ENCODE data around the gene TMEM150C. TPM values are rescaled to one million over a fixed set of nuclear protein-coding genes. Genes with fewer than 3 reads are reported as not detected.
A peak's percentile ranks its signal among the peaks of the same experiment; 100 is the strongest.
"Not testable (repeated sequence)": the region's sequence is repeated elsewhere in the genome, so short reads cannot be mapped to it uniquely, and the experiment has no call there.

The TMEM150C gene
- polyA plus RNA-seq, 10 donors, result 2.1 to 5.6 (median 3.6) TPM

DNA sequence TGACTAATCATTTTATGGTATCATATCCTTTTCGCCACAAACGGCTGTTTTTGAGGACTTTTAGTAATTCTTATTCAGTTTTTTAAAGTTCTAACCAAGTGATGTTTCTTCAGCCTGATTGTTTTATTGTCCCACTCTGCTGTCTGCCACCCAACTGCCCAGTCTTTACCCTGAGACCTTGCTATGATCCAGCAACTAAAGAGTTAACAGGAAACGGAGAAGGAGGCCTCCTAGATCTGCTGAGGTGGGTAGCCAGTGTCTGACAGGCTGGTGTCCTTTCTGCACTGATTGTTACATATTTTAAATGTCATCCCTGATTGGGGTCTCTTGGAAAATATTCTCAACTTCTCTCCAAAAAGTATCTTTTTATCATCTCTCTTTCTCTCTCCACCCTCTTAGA, 7.9 kb upstream of the TMEM150C start:
- no peak for DNase-seq

DNA sequence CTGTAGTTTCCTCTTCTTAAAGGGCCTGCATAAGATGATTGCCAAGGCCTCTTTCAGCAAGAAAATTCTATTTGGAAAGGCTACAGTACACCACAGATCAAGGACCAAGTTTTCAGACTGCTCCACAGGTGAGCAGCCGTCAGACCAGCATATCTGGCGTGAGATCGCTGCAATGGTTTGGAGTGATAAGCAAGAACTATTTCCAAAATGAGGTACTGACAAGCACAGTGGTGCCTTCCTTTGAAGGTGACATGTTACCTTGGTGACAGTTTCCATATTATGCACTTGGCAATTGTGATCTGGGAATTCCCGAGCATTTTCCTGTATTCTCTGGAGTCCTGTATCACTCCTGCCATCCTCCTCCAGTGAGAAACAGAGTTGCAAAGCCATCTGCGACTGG, 7.3 kb upstream of the TMEM150C start:
- DNase-seq, result no peak

DNA sequence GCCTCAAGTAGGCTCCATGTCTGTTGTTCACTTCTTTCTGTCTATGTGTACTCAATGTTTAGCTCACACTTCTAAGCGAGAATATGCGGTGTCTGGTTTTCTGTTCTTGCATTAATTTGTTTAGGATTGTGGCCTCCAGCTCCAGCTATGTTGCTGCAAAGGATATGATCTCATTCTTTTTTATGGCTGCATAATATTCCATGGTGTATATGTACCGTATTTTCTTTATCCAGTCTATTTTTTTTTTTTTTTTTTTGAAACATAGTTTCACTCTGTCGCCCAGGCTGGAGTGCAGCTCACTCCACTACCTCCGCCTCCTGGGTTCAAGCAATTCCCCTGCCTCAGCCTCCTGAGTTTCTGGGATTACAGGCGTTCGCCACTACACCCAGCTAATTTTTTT, 5.7 kb upstream of the TMEM150C start:
- no peak for DNase-seq

DNA sequence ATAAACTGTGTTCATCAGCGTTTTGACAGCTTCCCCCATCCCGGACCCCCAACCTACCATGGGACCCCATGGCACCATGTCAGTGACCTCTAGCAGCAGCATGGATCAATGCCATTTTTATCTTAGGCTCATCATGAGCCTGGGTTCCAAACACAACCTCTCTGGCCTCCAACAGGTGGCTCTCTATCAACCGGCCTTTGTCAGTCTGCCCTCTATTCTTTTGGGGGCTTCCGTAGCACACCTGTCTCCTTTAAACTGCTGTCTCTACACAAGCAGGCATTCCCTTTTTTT, 721 bp upstream of the TMEM150C start:
- DNase-seq, result no peak

DNA sequence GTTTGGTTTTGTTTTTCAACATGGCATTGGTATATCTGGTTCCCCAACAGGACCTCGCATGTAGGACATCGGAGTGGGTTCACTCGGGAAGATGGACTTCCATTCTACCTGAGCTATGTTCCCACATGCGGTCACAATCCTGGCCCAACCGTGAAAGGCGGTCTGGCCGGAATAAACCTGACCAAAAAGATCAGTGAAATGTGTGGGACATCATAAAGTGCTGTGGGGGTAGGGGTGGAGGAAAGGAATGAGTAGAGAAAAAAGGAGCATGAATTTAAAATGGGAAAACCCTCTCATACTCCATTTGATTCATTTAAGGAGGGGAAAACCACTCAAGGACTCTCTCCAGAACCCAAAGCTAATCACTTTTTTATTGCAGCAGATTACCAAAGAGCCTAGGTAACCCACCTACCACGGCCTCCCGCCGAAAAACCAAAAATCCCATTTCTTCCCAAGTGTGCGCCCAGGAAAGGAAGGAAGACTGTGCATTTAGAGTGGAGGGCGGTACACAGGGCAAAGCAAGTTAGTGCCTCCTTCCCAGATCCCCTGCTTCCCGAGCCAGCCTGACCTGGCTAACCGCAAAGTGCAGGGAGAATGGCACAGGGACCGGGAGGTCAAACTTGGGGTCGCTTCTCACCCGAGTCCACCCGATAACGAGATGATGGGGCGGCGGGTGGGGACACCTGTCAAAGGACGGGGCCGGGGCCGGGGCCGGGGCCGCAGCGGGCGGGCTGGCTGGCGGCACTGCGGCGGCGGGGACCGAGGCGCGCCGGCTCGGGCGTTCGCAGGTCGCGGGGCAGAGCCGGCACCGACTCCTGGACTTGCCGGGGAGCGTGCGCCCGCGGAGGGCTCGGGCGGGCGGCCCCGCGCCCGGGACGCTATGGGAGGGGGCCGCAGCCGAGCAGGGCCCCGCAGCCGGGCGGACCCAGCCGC, 669 bp downstream of the TMEM150C start:
- DNase-seq, result peak in 1 of 3 donors; percentile 27

DNA sequence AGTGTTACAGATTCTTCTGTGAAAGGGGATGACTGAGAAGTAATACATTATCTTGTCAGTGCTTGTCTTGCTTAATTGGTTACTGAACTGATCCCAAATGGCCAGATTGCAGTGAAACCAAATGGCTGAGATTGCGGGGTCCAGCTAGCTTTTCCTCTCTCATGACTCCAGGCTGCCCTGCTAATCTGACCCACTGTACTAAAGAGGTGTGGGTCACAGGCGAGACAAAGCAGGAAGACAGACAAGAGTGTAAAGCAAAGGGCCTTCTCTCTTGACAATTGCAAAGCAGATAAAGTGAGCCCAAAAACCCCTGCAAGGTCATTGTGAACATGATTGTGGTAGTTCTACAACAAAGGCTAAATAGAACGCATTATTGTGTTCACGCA, 2.1 kb downstream of the TMEM150C start:
- no peak for DNase-seq

DNA sequence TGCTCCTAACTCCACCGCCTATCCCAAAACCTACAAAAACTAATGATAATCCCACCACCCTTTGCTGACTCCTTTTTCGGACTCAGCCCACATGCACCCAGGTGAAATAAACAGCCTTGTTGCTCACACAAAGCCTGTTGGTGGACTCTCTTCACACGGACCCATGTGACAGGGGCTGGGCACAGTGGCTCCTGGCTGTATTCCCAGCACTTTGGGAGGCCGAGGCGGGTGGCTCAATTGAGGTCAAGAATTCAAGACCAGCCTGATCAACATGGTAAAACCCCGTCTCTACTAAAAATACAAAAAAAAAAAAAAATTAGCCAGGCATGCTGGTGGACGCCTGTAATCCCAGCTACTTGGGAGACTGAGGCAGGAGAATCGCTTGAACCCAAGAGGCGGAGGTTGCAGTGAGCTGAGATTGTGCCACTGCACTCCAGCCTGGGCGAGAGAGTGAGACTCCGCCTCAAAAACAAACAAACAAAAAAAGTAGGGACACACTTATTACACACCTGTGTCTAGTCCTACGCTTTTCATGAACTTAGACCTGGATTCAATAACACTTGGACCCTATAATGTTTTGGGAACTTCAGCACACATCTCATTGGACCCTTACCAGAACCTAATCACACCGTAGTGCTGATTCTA, 2.6 kb downstream of the TMEM150C start:
- not testable (repeated sequence) for DNase-seq

DNA sequence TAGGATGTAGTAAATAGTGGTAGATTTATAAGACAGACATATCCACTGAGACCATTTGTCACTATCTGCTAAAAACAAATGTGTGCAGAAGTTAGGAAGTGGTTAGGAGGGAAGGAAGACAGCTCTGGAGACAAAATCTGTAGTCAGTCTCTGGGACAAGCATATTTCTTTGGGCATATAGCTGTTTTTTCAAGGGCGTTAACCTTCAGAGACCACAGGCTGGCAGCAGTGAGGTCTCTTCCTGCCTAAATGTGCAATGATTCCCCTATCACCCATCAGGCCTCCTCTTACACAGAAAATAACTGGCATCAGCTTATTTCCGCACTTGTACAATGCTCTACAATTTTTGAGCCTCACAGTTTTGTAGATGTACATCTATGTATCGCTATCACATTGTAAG, 6.5 kb downstream of the TMEM150C start:
- no peak for DNase-seq

DNA sequence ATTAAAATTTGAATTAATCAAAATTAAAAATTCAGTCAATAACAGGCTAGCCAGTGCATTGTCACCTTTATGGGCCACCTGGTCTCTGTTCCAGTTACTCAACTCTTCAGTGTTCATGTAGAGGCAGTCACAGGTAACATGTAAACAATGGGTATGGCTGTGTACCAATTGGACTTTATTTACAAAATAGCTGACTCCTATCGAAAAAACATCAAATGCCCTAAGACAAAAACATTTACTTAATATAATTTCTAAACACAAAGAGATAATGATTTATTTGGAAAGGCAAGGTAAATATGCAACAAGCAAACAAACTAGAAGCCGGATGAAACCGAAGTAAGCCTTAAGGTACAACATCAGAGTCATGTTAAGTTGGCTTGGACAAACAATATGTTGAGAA, 8.8 kb downstream of the TMEM150C start:
- no peak for DNase-seq

DNA sequence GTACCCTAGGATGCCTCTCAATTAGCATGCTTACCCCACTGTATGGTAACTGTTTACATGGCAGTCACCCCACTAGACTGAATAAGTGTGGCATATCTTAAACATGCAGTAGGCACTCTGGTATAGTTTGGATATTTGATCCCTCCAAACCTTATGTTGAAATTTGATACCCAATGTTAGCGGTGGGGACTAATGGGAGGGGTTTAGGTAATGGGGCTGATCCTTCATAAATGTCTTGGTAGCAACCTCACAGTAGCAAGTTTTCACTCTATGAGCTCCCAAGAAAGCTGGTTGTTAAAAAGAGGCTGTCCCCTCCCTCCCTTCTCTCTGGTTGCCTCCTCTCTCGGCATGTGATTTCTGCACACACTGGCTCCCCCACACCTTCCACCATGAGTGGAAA, 10.1 kb downstream of the TMEM150C start:
- DNase-seq, result no peak

DNA sequence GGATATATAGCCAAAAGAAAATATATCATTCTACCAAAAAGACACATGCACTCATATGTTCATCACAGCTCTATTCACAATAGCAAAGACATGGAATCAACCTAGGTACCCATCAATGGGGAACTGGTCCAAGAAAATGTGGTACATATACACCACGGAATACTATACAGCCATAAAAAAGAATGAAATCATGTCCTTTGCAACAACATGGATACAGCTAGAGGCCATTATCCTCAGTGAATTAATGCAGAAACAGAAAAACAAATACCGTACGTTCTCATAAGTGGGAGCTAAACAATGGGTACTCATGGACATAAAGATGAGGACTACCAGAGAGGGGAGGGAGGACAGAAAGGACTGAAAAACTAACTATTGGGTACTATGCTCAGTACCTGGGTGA, 13.9 kb downstream of the TMEM150C start:
- DNase-seq, result not testable (repeated sequence)

DNA sequence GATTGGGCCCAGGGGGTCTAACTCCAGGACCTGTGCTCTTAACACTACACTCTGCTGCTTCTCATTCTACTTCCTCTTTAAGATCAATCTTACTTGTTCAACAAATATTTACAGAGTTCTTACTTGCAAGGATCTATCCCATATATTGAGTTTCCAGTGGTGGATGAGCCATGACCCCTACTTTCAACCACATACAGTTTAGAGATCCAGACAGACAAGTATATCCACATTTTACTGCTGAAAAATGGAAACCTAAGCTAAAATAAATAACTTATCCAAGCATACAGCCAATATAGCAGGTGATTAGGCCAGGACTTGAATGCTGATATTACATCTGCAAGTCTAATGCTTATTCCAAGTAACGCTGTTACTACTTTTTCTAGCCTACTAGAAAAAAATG, 18.7 kb downstream of the TMEM150C start:
- no peak for DNase-seq

DNA sequence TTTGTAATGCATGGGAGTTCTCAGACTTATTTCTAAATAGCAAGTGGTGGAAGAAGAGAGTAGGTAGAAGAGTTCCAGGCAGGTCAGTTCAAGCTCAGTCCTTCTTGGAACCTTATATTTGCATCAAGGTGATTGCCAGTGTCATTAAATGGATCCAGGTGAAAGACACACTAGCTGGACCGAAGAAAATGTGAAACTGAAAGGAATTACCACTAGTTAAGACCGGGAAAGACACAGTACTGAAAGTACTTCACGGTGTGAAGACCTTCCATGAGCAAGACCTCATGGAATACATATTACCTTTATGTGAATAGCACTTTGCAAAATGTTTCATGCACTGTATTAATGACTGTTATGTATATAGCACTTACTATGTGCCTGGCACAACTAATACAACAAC, 19.1 kb downstream of the TMEM150C start:
- DNase-seq, result no peak

DNA sequence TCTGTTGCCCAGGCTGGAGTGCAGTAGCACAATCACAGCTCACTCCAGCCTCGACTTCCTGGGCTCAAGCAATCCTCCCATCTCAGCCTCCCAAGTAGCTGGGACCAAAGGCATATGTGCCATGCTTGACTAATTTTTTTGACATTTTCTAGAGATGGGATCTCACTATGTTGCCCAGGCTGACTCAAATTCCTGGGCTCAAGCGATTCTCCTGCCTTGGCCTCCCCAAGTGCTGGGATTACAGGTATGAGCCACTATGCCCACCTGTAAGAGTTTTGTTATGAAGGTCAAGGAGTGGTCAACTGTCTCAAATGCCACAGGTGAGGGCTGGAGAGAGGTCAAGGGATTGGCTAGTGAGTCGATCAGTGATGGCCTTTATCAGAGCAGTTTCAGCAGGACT, 32.5 kb downstream of the TMEM150C start:
- no peak for DNase-seq

DNA sequence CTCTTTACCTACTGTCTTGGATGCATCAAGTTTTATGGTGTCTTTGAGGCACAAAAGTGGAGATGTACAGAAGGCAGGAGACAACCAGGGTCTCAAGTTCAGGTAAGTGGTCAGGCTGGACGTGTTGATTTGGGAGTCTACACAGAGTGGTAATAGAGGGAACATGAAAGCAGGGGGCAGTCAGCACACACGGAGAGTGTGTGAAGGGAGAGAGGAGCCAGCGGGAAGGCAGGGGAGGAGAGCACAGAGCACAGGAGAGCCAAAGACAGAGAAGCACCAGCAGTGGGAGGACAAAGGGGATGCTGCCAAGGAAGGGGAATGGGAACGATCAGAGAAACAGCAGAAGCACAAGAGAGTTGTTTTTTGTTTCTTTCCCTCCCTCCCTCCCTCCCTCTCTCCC, 32.9 kb downstream of the TMEM150C start:
- peak in 1 of 3 donors; percentile 14 for DNase-seq

DNA sequence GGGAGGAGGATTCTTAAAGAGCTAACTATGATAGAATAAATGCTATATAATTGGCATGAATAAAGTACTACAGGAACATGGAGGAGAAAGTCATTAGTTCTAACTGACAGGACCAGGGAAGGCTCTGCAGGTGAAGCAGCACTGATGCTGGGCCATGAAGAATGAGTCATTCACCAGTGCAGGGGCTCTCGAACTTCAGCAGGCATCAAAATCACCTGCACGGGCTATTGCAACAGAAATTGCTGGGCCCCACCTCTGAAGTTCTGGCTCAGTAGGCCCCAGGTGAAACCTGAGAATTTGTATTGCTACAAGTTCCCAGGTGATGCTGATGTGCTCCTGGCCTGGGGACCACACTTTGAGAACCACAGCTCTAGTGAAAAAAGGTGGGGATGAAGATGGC, 33.7 kb downstream of the TMEM150C start:
- DNase-seq, result no peak

DNA sequence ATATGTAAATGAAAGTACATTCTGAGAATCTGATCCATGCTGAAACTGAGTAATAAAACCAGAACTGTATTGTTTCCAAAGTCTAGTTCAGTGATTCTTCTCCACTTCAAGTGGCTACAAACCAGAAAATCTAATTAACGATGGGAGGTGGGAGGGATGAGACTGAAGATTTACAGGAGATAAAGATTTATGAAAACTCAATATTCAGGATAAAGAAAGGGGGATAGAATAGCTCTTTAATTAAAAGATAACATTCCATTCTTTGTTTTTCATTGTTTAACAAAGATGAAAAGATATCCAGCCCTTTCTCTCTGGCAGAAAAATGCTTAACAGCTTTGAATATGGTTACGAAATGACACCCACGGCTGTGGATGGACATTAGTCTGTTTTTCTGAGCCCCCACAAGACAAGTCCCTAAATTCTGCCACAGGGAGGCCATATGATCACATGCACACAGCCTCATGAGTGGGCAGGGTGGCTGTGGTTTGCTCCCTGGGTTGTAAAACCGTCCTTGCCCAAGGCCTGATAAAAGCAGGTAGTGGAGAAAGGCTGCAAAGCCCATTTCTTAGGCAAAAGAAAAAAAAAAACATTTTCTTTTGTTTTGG, 36.4 kb downstream of the TMEM150C start:
- DNase-seq, result no peak

DNA sequence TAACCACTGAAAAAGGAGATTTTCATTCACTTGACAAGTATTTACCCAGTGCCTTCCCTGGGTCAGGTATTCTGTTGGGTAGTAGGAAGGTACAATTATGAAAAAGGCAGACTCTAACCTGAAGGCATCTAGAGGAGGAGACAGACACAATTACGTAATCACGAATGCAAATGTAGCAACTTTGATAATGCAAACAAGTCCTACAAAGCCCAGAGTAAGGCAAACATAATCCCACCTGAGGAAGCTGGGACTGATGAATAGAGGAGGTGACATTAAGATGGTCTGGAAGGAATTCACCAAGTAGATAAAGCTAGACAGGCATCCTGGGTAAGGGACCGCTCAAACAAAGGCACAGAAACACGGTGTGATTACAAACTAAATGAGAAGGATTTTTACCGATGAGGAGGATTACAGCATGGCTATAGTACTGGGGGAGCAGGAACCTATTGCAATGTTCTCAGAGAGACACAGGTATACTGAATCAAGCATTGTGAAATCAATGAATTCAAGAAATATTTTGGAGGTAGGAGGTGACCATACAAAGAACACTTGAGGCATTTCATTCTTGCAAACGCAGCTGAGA, 37.1 kb downstream of the TMEM150C start:
- no peak for DNase-seq

DNA sequence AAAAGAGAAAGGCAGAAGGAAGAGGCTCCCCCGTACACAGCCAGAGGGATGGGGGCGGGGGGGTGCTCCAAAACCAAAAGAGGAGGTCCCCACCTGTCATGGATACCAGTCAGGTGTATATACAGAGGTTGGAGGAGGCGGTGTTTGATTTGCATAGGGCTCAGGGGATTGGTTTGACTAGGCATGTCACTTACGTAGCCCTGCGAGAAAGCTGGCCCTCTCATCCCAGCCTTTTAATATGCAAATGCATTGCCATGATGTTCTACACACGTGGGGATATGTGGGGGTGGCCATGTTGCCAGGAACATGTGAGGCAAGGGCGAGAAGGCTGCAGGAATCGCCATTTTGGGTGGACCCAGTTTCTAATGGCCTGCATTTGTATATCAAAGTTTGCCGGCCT, 38.6 kb downstream of the TMEM150C start:
- no peak for DNase-seq

DNA sequence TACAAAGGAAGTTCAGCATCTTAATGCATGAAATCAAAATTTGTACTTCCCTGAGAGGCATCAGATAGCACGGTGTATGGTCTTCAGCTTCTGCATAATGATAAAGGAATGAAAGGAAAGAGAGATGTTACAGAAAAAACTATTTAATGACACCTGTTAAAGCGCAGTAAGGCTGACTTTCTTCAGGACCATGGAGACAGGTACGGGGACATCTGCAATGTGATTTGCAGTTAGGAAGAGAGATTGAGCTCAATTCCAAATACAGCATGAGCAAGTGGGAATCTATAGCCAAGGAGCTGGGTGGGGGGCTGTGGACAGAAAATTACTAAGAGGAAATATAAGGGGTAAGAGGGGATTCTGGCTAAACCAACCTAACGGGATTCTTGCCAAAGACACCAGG, 39.3 kb downstream of the TMEM150C start:
- no peak for DNase-seq

DNA sequence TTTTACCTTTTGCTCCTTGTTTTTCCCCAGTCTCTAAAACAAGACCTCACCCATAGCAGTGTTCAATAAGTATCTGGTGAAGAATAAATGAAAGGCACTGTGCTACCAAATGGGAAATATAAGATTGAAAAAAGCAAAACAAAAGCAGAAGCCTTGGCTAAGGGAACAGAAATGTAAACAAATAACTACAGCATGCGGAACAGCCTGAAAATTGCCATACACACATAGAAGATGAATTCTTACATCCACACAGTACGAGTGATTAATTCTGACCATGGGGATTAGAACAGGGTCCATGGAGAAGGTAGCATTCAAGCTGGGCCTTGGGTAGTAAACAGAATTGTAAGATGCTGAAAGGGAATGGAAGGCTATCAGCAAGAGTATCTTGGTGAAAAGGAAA, 40.5 kb downstream of the TMEM150C start:
- no peak for DNase-seq

DNA sequence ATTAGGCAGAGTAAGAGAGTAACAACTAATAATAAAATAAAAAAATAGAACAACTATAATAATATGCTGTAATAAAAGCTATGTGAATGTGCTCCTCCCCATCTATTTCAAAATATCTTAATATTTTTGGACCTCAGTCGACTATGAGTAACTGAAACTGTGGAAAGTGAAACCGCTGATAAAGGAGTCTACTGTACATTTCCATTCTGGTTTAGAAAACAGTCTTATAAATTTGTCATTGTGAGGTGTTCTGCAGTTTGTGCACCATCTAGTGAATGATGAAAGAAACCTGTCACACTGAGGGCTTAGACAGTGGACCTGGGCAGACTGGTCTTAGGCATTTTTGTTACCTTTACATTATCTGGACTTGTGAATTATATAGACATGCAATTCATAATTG, 42.0 kb downstream of the TMEM150C start:
- no peak for DNase-seq

DNA sequence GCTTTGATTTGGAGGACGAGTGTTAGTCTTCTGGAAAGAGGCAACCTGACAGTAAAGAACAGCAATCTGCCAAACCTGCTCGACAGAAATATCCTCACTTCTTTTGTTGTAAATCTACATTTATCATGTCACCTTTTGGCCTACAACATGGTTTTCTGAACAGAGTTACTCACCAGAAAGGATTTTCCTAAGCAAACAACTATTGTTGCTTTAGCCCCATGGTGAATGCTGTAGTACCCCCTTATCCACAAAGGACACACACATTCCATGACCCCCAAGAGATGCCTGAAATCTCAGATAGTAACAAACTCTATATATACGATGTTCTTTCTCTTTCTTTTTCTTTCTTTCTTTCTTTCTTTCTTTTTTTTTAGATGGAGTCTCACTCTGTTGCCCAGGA, 42.7 kb downstream of the TMEM150C start:
- DNase-seq, result no peak

Data from muscle of back (tissue), 11 donors.